NCI-H526 (cell line): ENCODE results near the gene NFIX.

Experiments
- DNase-seq, 2 experiments: peaks; one replicate each; lab custom pipeline; 2025; lab: John Stamatoyannopoulos, UW

Gene NFIX

DNA sequence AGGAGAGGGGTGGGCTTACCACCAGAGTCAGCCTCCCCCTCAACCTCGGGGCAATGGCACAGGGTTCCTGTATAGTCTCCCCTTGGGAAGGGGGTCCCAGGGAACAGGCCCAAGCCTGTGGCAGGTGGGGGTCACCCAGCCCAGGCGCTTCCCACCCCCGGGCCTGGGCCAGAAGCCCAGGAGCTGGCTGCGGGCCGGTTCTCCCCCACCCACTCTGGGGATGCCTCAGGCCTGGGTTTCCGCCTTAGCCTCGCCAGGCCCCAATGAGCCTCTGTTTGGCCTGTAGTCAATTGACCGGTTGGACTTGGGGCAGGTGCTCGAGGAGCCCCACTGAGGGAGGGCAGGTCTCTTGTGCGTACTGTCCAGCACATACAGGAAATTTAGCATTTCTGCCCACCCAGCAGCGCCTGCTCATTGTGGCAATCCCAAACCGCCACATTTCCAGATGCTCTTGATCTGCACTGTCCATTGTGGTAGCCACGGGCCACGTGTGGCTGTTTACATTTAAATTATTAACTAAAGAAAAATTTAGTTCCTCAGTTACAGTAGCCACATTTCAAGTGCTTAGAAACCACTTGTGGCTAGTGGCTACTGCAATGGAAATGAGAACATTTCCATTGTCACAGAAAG lies 97.4 kb downstream of the NFIX start:
- DNase-seq: no peak

DNA sequence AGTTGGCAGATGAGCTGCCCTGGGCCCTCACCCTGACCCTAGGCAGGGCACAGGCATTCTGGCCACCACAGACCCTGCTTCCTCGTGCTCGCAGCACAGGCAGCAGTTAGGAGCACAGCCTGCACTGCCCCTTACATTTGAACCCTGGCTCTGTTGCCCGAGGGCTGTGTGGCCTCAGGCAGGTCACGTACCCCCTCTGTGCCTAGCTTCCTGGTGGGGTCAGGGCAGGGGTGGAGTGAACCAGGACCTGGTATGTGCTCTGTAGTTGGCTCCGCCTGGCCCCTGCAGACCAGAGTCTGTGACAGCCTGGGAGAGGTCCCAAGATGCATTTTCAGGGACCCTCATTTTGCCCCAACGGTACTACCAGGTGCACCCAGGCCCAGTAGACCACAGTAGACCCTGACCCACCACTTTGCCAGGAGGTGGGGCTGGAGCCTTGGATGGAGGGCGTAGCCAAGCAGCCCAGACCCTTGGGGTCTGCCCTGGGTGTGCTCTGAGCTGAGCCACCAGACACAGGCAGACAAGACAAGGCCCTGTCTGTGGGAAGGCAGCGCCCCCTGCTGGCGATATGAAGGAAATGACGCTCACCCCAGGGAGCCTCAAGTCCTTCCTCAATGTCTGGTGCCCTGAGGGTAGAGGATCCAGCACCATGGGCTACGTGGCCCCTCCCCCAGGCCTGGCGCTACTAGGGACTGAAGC lies 98.3 kb downstream of the NFIX start:
- peak; percentile 40 to 67 for DNase-seq

DNA sequence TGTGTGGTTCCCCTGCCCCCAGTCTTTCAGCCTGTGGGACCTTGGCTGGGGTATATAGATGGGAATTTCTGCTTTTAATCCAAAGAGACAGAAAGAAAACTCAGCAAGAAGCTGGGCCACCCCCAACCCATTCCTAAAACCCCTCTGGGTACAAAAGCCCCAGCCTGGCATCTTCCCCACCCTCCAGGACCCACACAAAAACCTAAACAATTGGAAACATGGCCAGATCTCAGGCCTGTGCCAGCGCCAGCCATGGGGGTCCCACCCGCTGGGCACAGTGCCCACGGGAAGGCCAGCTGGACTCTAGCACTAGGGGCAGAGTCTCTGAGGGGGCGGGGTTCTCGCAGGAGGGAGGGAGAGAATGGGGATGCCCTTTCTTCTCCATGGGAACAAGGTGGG lies 98.8 kb downstream of the NFIX start:
- no peak for DNase-seq

DNA sequence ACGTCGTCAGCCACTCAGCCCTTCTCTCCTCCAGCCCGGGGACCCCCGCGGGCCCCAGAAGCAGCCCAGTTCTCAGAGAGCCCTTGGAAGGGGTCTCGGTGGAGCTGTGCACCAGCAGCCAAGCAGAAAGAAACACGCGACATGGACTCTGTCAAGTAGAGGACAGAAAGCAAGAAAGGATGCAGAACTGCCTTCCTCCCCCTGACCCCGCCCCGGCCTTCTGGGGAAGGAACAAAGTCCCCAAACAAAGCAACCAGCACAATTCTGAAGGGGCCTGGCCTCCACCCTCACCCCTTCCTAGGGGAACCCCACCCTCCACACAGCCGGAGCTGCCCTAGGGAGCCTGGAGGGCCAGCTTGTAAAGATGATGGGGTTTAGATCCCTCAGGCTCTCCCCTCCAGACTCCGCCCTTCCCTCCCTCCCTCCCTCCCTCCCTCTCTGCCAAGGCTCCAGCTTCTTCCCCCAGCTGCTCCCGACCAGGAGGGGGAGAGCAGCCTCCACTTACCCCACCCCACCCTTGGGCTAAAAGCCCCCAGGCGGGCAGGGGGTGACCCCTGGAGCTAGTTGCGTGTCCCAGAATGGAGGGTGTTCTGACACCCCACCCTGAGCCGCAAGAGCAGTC lies 99.6 kb downstream of the NFIX start:
- no peak for DNase-seq

DNA sequence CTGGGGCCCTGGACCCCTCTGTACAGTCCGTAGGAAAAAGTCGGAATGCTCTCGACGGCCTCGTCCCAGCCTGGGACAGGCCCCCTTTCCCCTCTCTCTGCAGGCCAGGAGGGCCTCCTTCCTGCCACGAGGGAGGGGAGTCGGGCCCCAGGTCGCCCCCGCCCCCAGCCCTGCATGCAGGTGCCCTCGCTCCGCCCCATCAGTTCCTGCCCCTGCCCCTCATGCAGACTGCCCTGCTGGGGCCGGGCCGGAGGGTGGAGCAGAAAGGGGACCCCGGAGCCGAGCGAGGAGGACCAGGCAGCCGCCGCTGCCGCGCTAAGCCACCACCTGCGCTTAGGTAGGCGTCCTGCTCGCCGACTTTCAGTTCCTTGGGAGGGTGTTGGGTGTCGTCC lies 100.1 kb downstream of the NFIX start:
- DNase-seq: no peak

DNA sequence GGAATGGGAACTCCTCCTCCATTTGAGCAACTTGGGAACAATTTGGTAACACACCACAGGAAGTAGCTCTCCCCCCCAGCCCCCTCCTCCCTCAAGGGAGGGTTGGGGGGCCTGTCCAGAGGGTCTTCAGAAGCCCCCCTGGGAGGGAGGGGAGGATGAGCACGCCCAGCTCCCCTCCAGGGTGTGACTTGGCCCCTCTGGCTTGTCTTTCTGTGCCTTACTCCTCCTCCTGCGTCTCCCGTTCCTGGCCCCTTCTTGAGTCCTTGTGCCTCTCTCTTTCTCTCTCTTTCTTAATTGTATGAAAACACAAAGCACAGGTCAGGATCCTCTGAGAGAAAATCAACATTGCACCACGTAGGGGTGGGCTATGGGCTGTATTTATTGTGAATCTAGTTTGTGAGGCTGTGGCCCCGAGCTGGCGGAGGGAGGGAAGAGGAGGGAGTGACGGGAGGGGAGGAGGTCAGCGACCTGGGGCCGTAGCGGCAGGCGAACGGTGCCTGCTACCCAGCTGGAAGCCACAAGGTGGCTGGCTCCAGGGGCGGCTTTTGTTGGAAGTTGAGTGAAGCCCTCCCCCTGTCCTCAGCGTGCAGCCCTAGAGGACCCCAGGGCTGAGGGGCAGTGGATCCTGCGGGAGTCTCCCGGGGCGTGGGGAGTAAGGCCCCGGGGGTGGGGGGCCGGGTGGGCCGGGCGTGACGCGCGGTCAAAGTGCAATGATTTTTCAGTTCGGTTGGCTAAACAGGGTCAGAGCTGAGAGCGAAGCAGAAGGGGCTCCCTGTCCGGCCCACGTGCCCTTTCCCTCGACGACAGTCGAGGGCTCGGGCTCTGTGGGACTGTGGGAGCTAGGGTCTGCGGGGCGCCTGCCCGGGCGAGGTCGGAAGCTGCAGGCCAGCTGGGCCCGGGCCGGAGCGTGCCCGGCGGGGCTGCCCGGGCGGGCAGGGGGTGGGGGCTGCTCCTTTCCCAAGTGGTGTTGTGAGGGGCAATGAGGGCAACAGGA lies 101.0 kb downstream of the NFIX start:
- no peak for DNase-seq

DNA sequence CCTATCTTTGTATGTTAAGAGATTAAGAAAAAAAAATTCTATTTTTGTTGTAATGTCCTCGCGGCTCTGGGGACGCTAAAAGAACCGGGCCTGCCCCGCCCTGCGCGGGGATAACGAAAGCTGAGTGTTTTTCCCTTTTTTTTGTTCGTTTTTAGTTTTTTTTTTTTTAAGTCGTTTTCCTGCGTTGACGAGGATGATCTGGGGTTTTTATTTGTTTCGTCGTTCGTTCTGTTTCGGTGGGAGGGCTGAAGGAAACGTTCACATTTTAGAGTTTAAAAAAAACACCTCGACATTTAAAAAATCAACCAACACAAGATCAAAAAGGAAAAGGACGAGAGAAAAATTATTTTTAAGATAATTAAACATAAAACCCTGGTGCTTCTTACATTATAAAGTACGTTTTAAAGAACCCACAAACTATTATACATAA lies 101.8 kb downstream of the NFIX start:
- DNase-seq: no peak

DNA sequence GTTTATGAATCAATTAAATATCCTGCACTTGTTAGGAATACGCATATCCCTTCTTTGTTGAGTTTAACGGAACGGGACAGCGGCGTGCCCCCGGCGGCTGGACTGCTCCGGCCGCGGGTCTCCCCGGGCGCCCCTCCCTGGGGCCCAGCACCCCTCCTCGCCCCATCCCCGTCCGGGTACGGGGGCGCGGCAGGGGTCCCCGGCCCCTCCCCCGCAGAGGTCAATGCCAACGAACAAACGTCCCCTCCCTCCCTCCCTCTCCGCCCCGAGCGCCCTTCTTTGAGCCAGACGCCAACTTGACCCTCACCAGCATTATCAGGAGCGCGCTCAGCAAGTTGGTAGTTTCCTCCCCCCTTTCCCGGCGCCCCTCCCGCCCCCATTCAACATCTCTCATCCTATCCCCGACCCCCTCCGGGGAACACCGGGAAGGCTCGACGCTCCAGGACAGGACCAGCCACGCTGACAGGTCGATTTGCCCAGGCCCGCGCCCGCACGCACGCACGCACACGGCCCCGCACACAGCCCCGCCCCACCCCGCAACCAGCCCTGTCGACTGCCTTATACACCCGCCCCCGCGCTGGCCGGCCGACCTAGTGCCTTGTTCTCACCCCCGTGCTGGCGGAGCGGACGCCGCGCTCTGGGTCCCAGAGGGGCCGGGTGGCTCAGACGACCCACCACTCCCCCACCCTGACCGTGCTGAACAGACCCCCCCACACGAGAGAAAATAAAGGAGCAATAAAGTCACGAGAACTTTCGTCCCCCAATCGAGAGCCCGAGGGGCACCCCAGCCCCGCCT lies 102.4 kb downstream of the NFIX start:
- no peak for DNase-seq

DNA sequence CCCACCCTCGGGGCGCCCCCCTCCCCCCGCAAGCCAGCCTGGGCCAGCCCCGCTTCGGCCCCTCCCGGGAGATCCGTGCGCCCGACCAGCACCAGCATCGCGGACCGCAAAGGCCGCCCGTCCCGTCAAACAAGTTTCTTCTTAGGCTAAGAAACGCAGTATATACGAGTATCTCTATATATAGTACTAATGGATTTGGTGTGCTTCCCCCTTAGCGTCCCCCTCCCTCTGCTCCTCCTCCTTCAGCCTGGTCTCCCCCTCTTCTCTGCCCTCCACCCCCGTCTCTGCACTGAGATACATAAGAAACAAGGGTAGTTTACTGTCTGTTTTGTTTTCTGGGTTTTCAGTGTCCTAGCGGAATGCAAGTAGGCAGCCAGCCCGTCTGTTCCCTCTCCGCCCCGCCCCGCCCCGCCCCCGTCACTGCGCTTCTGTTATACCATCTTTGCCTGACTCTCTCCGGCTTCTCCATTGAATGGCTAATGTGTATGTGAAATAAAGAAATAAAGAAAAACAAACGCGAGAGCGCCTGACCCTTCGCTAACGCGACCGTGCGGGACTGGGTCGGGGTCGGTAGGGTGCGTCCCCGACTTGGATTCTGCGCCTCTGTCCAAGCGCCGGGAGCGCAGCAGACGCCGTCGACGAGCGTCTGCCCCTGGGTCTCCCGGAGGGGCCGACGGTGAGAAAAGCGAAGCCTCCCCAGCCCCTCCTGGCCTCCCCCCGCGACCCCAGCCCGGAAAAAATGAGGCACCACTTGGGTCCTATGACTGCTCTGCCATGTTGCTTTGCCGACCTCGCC lies 103.2 kb downstream of the NFIX start:
- DNase-seq: peak in 1 of 2 experiments; percentile 20

DNA sequence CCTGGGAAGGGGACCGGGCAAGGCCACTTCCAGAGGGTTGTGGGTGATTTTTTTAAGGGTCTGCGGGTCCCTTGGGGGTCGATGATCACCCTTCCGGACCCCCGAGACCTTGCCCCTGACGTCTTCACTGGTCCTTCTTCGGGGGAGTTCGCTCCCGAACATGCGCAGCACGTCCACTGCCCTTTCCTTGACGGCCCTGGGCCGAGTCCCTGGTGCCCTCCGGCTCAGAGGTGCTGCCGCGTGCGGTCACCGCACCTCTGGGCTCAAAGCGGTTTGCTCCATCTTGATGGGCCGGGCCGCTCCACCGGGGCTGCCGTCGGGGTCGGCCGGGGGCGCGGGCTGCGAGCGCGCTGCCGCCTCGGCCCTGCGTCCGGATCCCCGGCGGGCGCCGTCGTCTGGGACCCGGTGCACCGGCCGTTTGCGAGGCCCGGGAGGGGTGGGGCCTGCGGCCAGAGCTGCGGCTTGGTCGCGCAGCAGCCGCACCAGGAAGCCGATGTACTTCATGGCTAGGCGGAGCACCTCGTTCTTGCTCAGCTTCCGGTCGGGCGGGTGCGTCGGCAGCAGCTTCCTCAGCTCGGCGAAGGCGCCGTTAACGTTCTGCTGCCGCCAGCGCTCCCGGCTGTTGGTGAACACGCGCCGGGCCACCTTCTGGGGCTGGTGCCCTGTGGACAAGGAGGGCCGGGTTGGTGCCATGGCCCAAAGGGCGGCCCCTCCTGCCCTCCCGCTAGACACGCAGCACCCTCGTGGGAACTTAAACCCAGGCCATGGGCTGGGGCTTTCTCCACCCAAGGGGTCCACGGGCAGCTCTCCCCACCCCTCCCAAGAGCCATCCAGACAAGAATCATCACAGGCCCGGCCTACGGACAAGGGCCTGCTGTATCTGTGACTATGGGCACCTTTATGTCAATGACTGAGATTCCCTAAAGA lies 104.1 kb downstream of the NFIX start:
- DNase-seq: peak in 1 of 2 experiments; percentile 28

DNA sequence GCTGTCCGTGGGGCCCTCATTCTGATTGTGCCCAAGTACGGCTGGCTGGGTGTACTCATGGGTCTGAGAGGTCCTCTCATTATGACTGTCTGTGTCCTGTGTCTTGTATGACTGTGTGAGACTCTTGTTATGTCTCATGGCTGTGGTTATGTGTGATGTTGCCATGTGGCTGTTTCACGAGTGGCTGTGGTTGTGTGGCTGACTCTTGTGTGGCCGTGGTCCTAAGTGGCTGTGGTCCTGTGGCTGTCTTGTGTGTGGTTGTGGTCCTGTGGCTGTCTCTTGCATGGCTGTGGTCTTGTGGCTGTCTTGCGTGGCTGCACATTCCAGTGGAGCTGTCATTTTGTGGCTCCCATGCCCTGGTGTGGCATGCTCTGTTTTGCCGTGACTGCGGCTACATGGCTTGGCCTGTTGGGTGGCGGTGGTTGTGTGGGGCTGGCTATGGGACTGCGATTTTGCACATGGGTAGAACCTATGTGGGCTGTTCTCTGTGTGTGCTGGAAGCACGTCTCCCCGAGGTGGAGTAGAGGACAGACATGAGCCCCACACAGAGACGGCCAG lies 104.8 kb downstream of the NFIX start:
- DNase-seq: no peak

DNA sequence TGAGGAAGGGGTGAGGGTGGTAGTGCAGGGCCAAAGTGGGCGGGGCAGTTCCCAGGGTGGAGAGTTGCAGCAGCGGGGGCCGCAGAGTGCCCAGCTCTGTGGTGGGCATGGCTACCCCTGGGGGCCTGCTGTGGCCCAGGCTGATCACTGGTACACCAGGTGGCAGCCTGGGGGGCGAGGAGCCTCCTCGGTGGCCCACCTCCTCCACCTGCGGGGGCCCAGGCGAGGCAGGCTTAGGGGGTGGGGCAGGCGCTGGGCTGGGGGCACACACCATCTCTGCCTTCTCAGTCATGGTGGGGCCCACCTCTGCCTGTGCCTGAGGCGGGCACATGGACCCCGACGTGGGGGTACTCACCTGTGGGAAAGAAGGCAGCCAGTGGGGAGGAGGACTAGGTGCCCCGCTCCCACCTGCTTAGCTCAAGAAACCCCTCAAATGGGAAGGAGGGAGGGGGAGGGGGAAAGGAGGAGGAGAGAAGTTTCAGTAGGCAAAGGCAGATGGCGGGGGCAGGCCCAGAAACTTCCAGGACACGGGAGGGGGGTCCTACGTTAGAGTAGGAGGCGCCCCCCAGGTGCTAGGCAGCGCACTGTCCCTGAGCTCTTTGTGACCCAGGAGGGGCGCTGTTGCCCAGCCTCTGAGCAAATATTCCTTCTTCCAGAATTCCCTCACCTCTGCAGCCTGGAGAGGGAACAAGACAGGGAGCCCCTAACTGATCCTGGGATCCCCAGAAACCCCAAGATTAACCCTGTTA lies 105.7 kb downstream of the NFIX start:
- DNase-seq: peak in 1 of 2 experiments; percentile 33

DNA sequence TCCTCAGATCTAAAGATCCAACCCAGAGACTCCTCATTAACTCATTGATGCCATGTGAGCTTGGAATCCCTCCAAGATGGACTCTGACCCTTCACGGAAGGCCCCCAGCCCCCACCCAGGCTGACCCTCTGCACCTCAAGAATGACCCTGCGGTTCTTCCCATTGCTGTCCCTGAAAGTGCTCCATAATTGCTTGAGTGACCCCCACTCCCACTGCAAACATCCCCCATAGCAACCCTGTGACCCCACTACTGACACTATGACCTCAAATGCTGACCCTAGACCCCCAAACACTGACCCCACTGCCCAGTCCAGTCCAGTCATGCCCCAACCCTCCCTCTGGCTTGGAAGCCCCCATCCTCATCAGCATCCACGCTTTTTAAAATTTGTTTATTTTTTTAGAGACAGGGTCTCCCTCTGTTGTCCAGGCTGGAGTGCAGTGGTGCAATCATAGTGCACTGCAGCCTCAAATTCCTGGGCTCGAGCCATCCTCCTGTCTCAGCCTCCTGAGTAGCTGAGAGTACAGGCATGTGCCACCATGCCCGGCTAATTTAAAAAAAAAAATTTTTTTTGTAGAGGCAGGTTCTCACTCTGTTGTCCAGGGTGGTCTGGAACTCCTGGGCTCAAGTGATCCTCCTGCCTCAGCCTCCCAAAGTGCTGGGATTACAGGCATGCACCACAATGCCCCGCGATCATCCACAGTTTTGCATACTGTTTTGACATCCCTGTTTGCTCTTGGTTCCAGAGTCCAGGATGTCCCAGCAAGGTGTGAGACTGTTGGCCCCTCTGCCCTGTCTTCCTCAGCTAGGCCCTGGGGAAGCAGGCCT lies 106.5 kb downstream of the NFIX start:
- peak in 1 of 2 experiments; percentile 2 for DNase-seq

DNA sequence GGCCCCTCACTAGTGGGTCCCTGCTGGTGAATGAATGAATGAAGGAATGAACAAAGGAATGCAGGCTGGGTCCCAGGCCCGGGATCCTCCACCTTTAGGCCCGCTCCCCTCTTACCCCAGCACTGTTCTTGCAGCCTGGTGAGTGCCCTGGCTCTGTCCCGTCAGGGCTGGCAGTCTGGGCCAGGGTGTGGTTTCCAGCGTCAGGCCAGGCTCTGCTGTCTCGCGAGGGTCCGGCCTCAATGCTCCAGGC lies 107.1 kb downstream of the NFIX start:
- no peak for DNase-seq

DNA sequence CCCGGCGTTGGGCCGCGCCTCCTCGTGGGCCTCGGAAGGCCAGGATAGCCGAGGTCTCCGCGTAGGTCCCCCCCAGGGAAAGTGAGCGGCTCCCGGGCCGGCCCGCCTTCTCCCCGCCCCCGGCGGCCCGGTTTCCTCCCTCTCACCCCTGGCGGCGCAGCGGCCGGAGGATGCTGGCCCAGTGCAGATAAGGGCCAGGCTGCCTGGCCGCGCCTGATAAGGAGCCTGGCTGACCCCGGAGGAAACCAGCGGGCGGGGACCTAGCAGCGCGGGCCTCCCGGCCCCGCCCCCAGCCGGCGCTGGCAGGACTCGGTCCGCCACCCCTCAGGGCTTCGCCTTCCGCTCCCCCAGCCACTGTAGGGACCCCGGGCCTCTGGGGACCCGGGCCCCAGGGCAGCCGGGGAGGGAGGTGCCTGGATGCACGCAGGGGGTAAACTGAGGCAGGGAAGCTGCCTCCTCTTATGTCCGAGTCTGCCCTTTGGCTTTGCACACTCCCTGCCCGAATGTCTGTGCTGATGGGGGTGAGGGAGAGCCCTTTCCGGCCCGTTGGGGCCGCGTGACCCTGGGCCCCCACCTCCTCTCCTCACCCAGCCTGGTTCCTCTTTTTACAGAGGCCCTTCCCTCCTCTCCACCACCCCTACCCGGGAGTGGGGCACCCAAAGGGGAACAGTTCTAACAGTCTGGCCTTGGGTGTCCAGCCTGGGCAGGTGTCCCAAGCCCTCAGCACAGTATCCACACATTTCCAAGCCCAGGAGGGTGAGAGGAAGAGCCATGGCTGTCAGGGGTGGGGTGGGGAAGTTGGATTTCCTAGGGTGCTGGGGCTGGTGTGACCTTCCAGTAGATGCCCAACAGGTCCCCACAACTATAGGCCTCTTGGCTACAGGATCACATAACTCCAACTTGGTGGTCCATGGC lies 107.6 kb downstream of the NFIX start, which contains the start of gene LYL1:
Gene LYL1, minus strand, starts transcription at position 193 of the 915 bp plus-strand sequence. CDS start 1,687 bp downstream, outside the sequence.
- peak in 1 of 2 experiments; percentile 29 for DNase-seq

DNA sequence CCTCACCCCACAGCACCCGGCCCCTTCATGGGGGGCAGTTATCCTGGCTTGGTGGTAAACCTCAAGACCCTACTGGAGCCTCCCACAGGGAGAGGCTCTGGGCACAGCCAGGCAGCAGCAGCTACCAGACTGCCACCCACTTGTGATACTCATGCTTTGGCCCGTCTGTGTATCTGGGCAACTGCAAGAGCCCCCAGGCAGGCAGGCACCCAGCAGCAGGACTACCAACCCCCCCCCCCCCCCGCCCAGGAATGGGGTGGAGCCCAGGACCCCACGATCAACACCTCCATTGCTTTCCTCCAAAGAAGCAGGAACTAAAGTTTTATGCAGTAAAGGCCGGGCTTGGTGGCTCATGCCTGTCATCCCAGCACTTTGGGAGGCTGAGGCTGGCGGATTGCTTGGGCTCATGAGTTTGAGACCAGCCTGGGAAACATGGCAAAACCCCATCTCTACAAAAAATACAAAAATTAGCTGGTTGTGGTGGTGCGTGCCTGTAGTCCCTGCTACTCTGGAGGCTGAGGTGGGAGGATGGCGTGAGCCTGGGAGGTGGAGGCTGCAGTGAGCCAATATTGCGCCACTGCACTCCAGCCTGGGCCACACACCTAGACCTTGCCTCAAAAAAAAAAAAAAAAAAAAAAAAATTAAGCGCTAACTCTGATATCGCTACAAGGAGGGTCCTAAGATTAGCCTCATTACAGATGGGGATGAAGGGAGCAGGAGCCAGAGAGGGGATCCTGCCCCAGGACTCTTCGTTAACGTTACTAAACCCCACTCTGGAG lies 108.5 kb downstream of the NFIX start:
- DNase-seq: no peak
